Cerebellar cortex (tissue), 1 donor: ENCODE results near the gene CDC27.
"Not testable (repeated sequence)": the region's sequence is repeated elsewhere in the genome, so short reads cannot be mapped to it uniquely, and the experiment has no call there.

Source experiments
- DNase-seq: peaks from one replicate; pipeline ENCODE4 v3.0.0-alpha.2; 2015; ENCODE audit warnings: low spot score

The CDC27 gene, protein sequence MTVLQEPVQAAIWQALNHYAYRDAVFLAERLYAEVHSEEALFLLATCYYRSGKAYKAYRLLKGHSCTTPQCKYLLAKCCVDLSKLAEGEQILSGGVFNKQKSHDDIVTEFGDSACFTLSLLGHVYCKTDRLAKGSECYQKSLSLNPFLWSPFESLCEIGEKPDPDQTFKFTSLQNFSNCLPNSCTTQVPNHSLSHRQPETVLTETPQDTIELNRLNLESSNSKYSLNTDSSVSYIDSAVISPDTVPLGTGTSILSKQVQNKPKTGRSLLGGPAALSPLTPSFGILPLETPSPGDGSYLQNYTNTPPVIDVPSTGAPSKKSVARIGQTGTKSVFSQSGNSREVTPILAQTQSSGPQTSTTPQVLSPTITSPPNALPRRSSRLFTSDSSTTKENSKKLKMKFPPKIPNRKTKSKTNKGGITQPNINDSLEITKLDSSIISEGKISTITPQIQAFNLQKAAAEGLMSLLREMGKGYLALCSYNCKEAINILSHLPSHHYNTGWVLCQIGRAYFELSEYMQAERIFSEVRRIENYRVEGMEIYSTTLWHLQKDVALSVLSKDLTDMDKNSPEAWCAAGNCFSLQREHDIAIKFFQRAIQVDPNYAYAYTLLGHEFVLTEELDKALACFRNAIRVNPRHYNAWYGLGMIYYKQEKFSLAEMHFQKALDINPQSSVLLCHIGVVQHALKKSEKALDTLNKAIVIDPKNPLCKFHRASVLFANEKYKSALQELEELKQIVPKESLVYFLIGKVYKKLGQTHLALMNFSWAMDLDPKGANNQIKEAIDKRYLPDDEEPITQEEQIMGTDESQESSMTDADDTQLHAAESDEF

DNA sequence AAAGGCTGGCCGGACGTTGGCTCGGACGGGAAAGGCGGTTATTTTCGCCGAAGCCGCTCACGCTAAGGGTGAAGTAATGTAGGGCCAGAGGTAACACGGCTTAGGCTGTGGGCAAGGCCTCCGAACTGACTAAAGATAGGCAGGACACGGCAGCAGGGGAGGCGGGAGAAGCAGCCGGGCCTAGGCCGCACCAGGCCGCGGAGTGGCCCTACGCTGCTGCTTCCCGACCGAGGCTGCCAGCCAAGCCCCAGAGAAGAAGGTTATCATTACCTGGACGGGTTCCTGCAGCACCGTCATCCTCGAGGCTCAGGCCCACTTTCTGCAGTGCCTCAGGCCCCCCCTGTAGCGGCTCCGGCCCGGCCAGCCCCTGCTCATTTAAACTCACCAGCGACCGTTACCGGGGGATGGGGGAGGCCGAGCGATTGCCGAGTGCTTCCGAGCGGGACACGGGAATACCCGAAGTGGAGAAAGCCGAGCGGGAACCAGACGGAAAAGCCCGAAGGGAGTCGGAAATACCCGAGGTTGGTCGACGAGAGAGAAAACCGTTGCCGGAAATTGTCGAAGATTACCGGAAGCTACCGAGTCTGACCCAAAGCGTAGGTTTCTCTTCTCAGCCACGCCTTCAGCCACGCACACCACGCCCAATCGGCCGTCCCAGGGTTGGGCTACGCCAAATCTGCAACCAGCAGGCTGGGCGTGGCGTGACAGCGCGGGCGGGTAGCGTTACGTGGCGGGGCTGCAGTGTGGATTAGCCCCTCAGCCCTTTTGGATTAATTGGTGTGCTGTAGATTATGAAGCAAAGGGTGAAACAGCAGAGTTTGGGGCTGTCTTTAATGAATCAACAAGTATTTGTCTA, at the start of gene CDC27:
Gene CDC27 (minus strand): TSS at position 420 of the 856 bp plus-strand sequence. CDS start 123 bp downstream, at position 297.
- DNase-seq: peak; percentile 98

DNA sequence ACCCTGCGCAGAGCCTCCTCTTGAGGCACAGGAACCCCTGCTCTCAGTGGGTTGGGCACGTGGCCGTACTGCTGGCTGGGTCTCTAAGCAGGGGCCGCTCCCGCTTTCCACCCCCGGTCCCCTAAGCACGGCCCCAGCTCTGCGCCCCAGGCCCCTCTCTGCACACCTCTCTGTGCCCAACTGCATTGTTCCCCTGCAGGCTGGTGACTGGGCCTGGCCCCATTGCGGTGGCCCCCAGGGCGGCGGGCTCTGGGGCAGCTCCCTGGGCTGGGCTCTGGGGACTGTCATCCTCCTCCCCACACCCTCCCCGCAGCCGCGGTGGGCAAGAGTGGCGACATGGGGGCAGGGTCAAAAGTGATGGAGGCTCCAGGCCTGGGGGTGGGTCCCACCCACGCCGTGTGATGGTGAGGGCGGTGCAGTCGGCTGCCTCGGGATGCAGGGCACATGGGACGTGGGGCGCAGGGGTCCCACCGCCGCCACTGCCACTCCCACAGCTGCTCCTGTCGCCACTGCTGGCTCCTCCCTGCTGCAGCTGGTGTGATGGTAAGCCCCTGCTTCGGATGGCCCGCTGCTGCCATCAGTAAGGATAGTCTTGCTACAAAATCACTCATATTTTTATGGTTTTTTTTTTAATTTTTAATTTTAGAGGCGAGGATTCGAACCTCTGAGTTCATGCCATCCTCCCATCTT, 49.4 kb upstream of the CDC27 start:
- no peak for DNase-seq

DNA sequence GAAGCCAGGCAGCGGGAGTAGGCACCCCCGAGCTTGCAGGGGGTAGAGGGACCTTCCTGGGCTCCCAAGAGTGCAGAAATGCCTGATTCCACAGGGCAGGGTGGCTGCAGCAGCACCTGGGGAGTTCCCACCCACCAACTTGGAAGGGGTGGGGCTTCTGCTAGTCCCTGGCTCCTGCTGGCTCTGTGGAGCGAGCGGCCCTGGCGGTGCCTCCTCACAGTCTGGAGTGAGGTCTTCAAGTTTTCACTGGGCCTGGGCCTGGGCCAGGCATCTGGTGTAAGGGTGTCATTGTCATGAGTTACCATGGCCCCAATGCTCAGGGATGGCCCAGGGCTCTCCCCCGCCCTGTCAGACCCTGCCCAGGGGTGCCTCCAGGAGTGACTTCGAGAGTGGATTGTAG, 48.7 kb upstream of the CDC27 start:
- no peak for DNase-seq

DNA sequence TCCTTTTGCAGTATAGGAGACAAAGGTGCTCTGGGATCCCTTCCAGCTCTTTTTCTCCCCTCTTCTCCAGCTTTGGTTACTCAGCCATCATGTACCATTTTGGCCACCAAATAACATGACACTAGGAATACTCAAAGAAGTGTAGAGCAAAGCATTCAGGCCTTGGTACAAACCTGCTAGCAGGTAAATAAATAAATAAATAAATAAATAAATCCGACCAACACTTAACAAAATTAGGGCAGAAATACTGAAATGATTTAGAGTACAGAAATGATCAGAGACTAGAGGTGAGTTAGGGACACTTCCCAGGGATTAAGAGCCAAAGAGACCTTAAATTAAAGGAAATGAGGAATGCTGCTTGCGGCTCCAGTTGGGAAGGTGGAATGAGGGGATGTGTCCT, 46.8 kb upstream of the CDC27 start:
- DNase-seq: no peak

DNA sequence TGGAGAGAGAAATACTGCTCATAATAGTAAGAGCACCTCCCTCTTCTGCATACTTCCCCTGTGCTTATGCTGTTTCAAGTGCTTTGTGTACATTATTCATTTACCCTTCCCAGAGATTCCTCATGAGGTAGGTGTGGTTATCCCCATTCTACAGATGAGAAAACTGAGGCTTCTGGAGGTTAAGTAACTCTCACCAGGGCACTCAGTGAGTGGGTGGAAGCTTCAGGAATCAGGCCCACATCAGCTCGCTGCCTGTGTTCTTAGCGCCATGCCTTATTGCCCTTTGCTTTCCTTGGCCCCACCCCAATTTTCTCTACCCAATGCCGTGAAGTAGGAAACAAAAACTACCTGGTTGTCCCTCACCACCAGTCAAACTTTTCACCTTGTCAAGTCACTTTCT, 46.4 kb upstream of the CDC27 start:
- no peak for DNase-seq

DNA sequence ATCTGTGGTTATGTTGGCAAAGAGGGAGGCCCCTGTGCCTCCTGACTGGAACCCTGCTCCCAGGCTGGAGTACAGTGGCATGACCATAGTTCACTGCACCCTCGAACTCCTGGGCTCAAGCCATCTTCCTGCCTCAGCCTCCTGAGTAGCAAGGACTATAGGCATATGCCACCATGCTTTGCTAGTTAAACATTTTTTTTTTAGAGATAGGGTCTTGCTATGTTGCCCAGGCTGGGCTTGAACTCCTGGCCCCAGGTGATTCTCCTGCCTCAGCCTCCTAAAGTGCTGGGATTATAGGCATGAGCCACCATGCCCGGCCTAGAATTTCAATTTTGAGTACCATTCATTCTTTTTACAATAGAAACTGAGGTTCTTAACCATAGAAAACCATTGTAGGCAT, 43.4 kb upstream of the CDC27 start:
- DNase-seq: no peak

DNA sequence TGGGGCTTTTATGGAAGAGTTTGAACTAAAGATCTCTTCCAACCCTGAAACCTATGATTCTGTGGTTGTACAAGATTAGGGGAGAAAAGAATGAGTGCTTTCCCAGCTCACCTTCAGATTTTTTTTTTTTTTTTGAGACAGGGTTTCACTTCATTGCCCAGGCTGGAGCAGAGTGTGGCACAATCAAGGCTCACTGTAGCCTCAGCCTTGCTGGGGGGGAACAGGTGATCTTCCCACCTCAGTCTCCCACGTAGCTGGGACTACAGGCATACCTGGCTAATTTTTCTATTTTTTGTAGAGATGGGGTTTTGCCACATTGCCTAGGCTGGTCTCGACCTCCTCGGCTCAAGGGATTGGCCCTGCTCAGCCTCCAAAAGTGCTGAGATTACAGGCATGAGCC, 42.8 kb upstream of the CDC27 start:
- no peak for DNase-seq

DNA sequence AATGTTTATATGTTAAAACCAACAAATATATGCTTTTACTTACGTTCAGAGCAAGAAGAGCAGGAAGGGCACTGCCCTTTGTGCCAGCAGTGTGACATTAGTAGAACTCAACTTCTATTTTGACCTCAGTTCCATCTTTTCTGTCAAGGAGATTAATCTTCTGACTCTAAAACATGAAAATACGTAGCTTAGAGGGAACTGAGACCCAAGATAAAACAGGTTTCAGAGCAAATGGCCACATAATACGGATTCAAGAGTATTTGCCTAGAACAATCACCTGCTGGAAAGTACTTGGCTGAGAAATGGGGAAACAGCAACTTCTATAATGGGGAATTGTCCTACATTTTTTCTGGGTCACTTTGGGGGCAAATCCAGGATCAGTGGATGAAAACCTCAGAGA, 42.2 kb upstream of the CDC27 start:
- no peak for DNase-seq

DNA sequence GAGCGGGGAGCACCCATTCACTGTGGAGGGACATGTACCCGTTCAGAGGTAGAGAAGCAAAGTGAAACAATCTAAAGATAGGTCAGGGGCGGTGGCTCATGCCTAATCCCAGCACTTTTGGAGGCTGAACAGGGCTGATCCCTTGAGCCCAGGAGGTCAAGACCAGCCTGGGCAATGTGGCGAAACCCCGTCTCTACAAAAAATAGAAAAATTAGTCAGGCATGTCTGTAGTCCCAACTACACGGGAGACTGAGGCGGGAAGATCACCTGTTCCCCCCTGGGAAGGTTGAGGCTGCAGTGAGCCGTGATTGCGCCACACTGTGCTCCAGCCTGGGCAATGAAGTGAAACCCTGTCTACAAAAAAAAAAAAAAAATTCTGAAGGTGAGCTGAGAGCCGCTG, 41.8 kb upstream of the CDC27 start:
- no peak for DNase-seq

DNA sequence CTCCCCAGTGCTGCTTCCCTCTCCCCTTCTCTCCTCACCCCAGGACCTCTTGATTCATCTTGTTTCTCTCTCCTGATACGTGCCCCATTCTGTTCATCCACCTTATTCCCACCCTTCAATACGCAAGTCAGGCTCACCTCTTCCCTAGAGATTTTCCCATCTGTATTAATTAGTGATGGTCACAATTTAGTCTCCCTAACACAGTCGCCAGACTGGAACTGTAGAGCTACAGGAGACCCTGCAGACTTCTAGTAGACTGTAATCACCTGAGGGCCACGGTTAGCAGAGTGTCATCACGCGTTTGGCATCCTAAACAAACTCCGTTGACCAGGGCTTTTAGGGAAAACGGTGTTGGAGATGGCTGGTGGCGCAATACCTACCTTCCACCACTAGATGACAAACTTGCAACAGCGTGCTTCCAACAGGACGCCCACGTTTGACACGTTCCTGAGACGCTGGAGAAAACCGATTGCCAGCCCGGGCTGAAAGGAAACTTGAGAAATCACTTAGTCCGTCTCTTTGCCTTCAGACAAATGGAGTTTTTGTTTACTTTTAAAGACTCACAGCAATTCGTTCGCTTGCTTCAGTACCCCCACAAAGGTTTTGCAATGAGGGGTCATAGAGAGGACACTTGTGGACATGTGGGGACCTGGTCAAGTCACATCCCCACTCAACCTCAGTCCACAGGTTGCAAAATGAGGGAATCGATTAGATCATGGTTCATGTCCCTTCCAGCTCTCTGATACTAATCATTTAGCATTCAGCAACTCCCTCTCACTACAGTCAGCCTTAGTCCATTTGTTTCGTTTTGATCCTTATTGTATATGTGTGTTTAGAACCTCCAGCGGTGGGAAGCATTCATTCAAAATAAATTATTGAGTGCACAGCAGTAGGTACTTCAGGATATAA, 40.7 kb upstream of the CDC27 start:
- DNase-seq: peak; percentile 80

DNA sequence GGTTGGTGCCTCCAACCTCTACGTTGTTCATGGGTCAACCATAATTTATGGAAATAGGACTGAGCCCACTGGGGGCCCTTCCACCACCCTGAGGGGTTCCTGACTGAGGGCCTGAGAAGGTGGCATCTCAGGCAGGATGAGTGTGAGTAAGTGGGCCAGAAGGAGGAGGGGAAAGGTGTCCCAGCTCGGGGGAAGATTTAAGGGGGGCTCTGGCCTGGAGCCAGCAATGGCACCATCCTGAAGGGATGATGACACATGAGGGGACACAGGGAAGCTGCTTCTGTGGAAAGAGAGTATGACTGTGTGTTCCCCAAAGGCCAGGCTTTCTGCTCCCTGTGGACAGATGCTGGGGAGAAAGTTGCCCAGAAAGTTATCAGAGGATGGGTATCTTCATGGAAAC, 38.8 kb upstream of the CDC27 start:
- no peak for DNase-seq

DNA sequence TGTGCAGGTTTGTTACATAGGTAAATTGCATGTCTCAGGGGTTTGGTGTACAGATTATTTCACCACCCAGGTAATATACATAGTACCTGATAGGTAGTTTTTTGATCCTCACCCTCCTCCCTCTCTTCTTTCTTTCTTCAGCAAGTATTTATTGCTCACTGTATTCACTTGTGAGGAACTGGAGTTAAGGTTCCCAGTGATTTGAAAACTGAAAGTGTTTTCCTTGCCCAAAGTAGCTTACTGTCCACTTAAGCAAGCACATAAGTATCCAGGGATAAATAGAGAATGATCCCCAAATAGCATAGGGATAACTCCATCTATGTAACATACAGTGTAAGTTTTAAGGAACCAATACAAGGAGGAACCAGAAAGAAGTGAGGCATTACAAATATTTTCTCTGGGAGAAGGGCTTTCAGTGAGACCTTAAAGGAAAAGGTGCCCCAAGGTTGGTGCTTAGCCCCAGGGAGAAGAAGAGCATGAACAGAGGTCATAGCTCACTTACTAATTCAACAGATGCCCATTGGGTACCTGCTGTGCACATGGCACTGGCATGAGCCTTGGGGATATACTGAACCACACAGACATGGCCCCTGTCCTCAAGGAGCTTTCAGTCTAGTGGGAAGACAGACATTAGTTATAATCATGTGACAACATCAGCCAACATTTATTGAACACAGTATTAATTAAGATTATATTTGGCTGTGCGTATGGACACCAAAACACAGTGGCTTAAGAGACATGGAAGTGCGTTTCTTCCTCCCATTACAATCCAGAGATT, 37.0 kb upstream of the CDC27 start:
- no peak for DNase-seq

DNA sequence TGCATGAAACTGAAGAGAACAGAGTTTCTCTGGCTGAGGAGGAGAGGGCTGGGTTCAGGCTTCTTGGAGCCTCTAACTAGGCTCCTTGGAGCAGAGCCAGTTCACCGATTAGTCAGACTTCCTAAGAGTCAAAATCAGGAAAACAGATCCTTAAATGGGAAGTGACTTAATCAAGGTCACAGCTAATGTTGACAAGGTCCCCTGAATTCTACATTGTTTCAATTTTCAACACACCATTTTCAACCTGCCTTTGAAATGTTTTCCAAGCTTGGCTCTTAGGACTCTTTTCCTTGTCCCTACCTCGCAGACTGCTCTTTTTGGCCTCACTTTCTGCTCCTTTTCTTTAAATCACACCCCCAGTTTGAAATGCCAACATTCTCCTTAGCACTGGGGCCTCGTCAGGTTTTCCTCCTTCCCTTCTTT, 36.4 kb upstream of the CDC27 start:
- no peak for DNase-seq

DNA sequence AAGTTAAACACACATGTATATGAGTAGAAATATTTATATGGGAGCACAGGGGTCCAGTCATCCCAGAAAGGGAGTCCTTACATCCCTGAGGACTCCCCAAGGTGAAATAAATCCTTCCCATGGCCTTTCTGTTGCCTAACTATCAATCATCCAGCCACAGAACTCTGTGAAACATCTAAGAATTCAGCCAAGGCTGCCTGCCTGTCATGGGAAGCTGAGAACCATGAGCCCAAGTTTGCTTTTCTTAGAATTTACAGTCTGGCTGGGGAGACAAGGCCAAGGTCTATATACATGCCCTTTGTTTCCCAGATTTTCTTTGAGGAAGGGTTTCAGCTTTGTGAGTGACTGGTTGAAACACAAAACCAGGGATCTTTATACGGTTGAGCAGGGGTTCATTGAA, 35.9 kb upstream of the CDC27 start:
- no peak for DNase-seq

DNA sequence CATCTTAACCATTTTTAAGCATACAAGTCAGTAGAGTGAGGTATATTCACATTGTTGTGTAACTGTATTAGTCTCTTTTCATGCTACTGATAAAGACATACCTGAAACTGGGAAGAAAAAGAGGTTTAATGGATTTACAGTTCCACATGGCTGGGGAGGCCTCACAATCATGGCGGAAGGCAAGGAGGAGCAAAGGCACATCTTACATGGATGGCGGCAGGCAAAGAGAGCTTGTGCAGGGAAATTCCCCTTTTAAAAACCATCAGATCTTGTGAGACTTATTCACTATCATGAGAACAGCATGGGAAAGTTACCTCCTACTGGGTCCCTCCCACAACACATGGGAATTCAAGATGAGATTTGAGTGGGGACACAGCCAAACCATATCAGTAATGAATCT, 35.0 kb upstream of the CDC27 start:
- DNase-seq: not testable (repeated sequence)

DNA sequence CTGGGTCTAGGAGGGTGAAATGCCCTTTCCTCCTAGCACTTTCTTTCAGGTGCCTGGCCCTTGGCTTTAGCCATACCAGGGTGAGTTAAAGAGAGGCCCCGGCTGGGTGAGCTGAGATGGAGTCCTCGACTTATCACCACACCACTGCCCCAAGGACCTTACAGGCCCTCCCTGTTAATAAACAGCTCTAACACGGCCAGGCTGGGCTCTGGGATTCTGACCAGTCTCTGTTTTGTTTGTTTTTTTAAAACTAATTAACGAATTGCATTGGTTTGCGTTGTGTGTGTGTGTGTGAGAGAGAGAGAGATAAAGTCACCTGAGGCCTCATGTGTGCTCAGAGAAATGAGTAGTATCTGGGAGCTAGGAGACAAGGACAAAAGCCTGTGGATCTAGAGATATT, 34.4 kb upstream of the CDC27 start:
- no peak for DNase-seq

DNA sequence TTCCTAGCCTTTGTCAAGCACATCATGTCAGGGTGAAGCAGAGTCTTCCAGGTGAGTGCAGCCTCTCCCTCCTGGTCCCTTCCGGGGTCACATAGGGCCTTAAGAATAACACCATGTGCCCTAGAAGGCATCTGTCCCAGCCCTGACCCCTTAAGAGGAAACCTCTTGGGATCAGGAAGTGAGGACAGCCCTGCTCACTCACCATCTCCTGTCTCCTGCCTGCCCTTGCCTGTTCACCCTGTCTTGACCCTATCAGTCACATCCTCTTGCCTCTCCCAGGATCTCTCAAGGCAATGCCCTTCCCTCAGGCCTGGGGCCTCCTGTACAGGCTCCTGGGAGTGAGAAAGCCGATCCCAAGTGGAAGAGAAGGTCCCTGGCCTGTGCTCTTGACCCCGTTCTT, 33.9 kb upstream of the CDC27 start:
- DNase-seq: no peak

DNA sequence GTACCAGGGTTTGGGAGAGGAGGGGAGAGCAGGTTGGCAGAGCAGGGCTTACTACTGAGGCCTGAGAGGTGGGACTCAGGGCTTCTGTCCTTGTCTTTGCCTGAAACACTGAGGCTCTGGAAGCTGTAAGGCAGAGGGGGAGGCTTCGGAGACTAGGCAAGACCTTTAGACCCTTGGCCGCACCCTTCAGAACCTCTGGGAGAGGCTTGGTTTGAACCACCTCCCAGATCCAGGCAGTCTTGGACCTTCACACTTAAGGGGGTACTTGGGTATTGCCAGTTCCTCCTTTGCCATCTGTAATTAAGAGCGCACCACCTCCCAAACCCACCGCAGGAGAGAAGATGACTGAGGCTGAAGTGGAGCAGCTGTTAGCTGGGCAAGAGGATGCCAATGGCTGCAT, 33.0 kb upstream of the CDC27 start:
- DNase-seq: no peak

DNA sequence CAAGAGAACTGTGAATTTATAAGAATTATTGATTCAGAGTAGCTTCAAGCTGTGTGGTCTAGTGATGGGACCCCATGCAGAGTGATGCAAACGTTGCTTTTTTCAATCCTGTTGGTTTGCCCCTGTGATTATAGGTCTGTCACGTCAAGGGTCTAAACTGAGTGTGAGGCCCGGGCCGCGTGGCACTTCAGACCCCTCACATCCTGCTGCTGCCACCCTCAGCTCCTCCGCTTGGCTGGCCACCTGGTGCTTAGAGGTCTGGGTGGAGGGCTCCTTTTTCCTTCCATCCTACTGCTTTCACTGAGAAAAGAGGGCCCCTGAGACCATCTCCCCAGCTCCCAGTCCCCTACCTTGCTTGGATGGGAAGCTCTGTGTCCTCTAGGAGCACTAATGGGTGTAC, 32.1 kb upstream of the CDC27 start:
- no peak for DNase-seq

DNA sequence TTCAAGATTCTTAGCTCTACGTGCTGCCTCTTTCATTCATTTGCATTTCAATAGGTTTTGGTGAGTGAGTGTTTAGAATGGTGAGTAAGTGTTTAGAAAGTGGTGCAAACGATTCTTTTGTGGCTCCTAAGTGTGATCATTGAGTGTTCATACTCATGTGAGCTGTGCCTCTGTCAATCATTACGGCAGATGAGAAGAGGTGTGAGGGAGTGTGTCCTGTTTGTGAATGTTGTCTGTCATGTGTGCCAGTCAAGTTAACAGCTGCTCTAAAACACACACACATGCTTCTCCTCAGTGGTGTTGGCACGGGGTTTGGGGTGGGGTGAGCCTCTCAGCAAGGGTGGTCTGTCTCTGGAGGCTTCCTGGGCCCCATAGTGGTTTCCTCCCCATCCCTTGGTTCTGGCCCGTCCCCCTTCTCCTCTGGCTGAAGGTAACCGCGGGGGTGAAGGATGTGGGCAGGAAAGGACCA, 31.5 kb upstream of the CDC27 start:
- DNase-seq: no peak
